K562 (cell line): ENCODE measurements around the gene C11orf86. TPM values are rescaled to one million over a fixed set of nuclear protein-coding genes. Genes with fewer than 3 reads are reported as not detected.

Experiments used
- E2F1 ChIP-seq: sonication (generic); formaldehyde crosslinking; IDR thresholded peaks from 2 replicates; pipeline ENCODE4 v1.8.1; 2023; ENCODE audit warnings: mild to moderate bottlenecking, missing genetic modification reagents, moderate library complexity
- FOXP4 ChIP-seq: sonication (generic); formaldehyde crosslinking; IDR thresholded peaks from 2 replicates; pipeline ENCODE4 v1.8.0; 2022; ENCODE audit warnings: mild to moderate bottlenecking, missing genetic modification reagents, borderline replicate concordance
- ZSCAN29 ChIP-seq: fragments of 450-650 bp; IDR thresholded peaks from 2 replicates; pipeline ENCODE4 v1.6.1; 2017
- polyA plus RNA-seq, 8 experiments: library from polyadenylated mRNA; depleted of rRNA in 4 of 8; stranded (reverse) in 5 of 8; unstranded in 3 of 8; fragments of >200 nt; fragmentation: Nextera tagmentation in 2 of 8; fragmentation: Illumina TruSeq in 1 of 8; extraction: Ambion mirVana in 2 of 8; extraction: Trizol in 1 of 8; gene quantifications; 2 replicates each; pipeline versions ENCODE4 v1.2.1 to v1.2.3, GENCODE V29; 2011 to 2014; ENCODE audit warnings: inconsistent platforms in 1 of 8, missing spikeins in 1 of 8
- total RNA-seq, 7 experiments: library from RNA; depleted of rRNA in 6 of 7; stranded (reverse); fragments of >200 nt in 6 of 7; fragmentation: Illumina TruSeq in 2 of 7; extraction: Trizol in 2 of 7; gene quantifications; 2 replicates each; pipeline versions ENCODE4 v1.2.1 to v1.2.3, GENCODE V29; 2011 to 2021; ENCODE audit warnings: low replicate concordance in 1 of 7
- TF ChIP-seq, protein P1 (sequence below): fragments of 200-800 bp; sonication (Bioruptor generic); IDR thresholded peaks from 2 replicates; pipeline ENCODE4 v1.6.1; 2017; ENCODE audit warnings: missing genetic modification characterization, missing compliant biosample characterization
- TF ChIP-seq, protein P2 (sequence below): fragments of 450-650 bp; formaldehyde crosslinking; IDR thresholded peaks from 2 replicates; pipeline ENCODE4 v1.4.0; 2020; ENCODE audit warnings: mild to moderate bottlenecking, moderate library complexity

Gene C11orf86
- total and polyA plus RNA-seq, 9 of the 15 experiments (the other 6 are each of a cell fraction or from before 2014, with no cell fraction given): not detected

DNA sequence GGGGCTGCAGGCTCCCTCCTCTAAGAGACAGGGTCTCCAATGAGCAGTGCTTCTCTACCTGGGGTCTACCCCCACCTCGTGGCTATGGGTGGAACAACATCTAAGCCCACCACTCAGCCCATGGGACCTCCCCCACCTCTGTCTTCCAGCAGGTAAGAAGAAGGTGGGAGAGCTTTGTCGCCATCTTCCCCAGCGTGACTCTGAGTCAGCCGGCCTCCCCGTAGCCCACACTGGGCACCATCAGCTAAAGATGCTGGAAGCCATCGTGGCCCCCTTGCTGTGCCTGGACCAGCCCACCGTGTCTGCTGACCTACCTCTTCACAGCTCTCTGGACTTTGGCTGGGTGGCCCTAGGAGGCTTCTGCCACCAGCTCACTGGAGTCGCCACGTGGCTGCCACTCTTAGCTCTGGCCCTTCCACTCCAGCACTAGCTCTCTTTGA is 944 bp downstream of the C11orf86 start (continued):
- TF ChIP-seq, protein P1, sequence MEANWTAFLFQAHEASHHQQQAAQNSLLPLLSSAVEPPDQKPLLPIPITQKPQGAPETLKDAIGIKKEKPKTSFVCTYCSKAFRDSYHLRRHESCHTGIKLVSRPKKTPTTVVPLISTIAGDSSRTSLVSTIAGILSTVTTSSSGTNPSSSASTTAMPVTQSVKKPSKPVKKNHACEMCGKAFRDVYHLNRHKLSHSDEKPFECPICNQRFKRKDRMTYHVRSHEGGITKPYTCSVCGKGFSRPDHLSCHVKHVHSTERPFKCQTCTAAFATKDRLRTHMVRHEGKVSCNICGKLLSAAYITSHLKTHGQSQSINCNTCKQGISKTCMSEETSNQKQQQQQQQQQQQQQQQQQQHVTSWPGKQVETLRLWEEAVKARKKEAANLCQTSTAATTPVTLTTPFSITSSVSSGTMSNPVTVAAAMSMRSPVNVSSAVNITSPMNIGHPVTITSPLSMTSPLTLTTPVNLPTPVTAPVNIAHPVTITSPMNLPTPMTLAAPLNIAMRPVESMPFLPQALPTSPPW (CRISPR knock-in tag): 0 out of 2 replicates have a peak, but pooled peaks have one; percentile 1
- TF ChIP-seq E2F1 (CRISPR knock-in tag) (no peak), FOXP4 (CRISPR knock-in tag) (no peak), ZSCAN29 (no peak)
- TF ChIP-seq, protein P2, sequence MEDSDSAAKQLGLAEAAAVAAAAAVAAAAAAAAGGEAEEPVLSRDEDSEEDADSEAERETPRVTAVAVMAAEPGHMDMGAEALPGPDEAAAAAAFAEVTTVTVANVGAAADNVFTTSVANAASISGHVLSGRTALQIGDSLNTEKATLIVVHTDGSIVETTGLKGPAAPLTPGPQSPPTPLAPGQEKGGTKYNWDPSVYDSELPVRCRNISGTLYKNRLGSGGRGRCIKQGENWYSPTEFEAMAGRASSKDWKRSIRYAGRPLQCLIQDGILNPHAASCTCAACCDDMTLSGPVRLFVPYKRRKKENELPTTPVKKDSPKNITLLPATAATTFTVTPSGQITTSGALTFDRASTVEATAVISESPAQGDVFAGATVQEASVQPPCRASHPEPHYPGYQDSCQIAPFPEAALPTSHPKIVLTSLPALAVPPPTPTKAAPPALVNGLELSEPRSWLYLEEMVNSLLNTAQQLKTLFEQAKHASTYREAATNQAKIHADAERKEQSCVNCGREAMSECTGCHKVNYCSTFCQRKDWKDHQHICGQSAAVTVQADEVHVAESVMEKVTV (CRISPR knock-in tag): peak; percentile 65
